Smooth muscle cell (in vitro differentiated cells): Measurements from ENCODE around the gene TLR9. TPM values are rescaled to one million over a fixed set of nuclear protein-coding genes. Genes with fewer than 3 reads are reported as not detected.

Experiments
- DNase-seq: peaks from one replicate; lab custom pipeline; 2025; ENCODE audit not compliant: unreplicated experiment; lab: John Stamatoyannopoulos, UW
- H2AFZ ChIP-seq: fragments of 200-600 bp; sonication (generic); 2 replicates; pipeline ENCODE4 v1.6.0; 2016; ENCODE audit warnings: antibody characterized with exemption, low read depth, mild to moderate bottlenecking
- H3F3A ChIP-seq: fragments of 200-600 bp; sonication (generic); 2 replicates; pipeline ENCODE4 v1.6.0; 2017; ENCODE audit warnings: antibody characterized with exemption, low read depth
- H3K27ac ChIP-seq: fragments of 200-600 bp; sonication (generic); 2 replicates; pipeline ENCODE4 v1.5.1; 2016; ENCODE audit warnings: low read depth, mild to moderate bottlenecking
- H3K27me3 ChIP-seq: fragments of 200-600 bp; sonication (generic); 2 replicates; pipeline ENCODE4 v1.6.1; 2016; ENCODE audit warnings: low read depth, mild to moderate bottlenecking
- H3K36me3 ChIP-seq: fragments of 200-600 bp; sonication (generic); 2 replicates; pipeline ENCODE4 v1.5.1; 2016; ENCODE audit warnings: low read depth
- H3K4me1 ChIP-seq: fragments of 200-600 bp; sonication (generic); 2 replicates; pipeline ENCODE4 v1.5.1; 2016; ENCODE audit warnings: low read depth
- H3K4me2 ChIP-seq: fragments of 200-600 bp; sonication (generic); 2 replicates; pipeline ENCODE4 v1.6.0; 2016; ENCODE audit warnings: mild to moderate bottlenecking
- H3K4me3 ChIP-seq: fragments of 200-600 bp; sonication (generic); 2 replicates; pipeline ENCODE4 v1.5.1; 2016; ENCODE audit warnings: mild to moderate bottlenecking
- H3K79me2 ChIP-seq: fragments of 200-600 bp; sonication (generic); 2 replicates; pipeline ENCODE4 v1.6.0; 2016; ENCODE audit warnings: low read depth, mild to moderate bottlenecking
- H3K9ac ChIP-seq: fragments of 200-600 bp; sonication (generic); 2 replicates; pipeline ENCODE4 v1.6.0; 2016; ENCODE audit warnings: low read depth
- H3K9me3 ChIP-seq: fragments of 200-600 bp; sonication (generic); replicated peaks from 2 replicates; pipeline ENCODE4 v1.5.1; 2016; ENCODE audit warnings: low read depth
- H4K20me1 ChIP-seq: fragments of 200-600 bp; sonication (generic); 2 replicates; pipeline ENCODE4 v1.6.0; 2016; ENCODE audit warnings: low read depth
- WGBS: methylation state at CpG from one replicate; pipeline ENCODE4 v1.1.7; 2016; ENCODE audit warnings: low lambda C conversion rate; 5-methylcytosine and 5-hydroxymethylcytosine counted together
- polyA plus RNA-seq: library from polyadenylated mRNA; unstranded; fragments of >200 nt; fragmentation: Nextera tagmentation; extraction: Ambion mirVana; gene quantifications from 2 replicates; pipeline ENCODE4 v1.2.1, GENCODE V29; 2016
- total RNA-seq: library from RNA; depleted of rRNA; stranded (reverse); fragments of >200 nt; gene quantifications from 2 replicates; pipeline ENCODE4 v1.2.3, GENCODE V29; 2014
- TF ChIP-seq, protein P1 (sequence below): fragments of 200-600 bp; sonication (generic); IDR thresholded peaks from 2 replicates; pipeline ENCODE4 v1.5.1; 2017; ENCODE audit warnings: borderline replicate concordance, mild to moderate bottlenecking, antibody characterized with exemption; ENCODE audit not compliant: insufficient read depth, poor library complexity, severe bottlenecking

Gene TLR9
- total and polyA plus RNA-seq, 2 experiments from 2014 or later, result 0.09 TPM; not detected in 1

DNA sequence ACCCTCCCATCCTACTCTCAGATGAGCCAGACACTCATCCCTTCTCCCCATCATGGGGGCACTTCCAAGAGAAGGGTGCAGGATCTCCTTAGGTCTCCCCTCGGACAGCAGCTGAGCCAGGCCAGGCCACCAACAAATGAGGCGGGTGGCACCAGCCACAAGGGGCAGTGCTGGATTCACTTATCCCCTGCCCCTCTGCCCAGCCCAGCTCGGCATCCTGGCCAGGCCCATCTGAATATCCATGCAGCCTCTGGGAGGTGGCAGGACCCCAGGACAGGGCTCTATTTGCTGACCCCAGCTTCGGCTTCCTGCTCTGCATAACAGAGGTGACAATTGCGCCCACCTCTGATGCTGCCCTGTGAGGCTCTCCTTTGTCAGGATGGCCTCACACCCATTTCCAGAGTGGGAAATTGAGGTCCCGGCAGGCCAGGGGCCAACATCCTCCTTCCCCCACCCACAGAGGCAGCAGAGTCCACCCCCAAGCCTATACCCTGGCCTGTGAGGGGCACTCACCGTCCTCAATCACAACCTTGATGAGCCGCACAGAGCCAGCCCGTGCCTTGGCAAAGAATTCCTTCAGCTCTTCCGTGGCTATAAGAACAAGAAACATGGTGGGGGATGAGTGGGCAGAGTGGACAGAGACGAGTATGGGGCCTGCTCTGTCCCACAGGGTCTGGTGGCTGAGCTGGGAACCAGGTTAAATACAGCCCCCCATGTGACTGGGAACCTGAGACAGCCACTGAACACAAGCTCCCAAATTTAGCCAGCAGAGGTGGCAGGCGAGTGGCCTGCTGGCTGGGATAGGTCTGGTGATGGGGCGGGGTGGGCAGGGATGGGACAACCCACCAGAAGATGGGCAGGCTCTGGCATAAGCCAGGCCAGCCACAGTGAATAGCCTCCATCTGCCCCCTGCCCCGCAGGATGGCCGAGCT, 9.3 kb upstream of the TLR9 start:
- H3K36me3 ChIP-seq, result no peaks in the 10 kb centered on the region
- H3K4me3 ChIP-seq, result no peak overlapping the region
- no peak for DNase-seq
- WGBS, result 95% methylated on average over 15 of the region's 15 CpGs
- no peaks in the 10 kb centered on the region for H3K9me3 ChIP-seq
- H3F3A ChIP-seq, result no peaks in the 10 kb centered on the region
- no peaks in the 10 kb centered on the region for H3K27me3 ChIP-seq
- peaks cover 52% of the 10 kb centered on the region for H3K79me2 ChIP-seq
- no peak overlapping the region for H3K27ac ChIP-seq
- no peak overlapping the region for H3K4me2 ChIP-seq
- peaks cover 66% of the 10 kb centered on the region for H4K20me1 ChIP-seq
- H3K9ac ChIP-seq, result no peak overlapping the region
- no peak overlapping the region for H2AFZ ChIP-seq
- H3K4me1 ChIP-seq, result peaks cover 11% of the 10 kb centered on the region
- TF ChIP-seq, protein P1, sequence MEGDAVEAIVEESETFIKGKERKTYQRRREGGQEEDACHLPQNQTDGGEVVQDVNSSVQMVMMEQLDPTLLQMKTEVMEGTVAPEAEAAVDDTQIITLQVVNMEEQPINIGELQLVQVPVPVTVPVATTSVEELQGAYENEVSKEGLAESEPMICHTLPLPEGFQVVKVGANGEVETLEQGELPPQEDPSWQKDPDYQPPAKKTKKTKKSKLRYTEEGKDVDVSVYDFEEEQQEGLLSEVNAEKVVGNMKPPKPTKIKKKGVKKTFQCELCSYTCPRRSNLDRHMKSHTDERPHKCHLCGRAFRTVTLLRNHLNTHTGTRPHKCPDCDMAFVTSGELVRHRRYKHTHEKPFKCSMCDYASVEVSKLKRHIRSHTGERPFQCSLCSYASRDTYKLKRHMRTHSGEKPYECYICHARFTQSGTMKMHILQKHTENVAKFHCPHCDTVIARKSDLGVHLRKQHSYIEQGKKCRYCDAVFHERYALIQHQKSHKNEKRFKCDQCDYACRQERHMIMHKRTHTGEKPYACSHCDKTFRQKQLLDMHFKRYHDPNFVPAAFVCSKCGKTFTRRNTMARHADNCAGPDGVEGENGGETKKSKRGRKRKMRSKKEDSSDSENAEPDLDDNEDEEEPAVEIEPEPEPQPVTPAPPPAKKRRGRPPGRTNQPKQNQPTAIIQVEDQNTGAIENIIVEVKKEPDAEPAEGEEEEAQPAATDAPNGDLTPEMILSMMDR, result no peak

DNA sequence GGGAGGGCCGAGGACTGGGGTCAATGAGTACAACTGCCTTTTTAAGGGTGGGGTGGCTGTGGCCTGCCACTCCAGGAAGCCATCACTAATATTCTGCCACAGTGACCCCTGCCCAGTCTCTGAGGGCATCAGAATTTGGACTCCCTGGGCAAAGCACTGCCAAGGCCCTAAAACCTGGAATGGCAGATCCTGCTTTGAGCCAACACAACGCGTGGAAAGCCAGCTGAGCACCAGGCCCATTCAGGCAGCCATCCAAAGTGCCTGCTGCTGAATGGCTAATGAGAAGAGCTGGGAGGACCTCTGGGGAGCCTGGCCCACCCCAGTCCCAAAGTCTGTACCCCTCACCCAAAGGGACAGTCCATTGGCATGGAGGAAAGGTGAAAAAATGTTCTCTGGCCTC, 8.5 kb upstream of the TLR9 start:
- WGBS, result 98% methylated on average over 3 of the region's 3 CpGs
- Histone ChIP-seq H3K36me3 (no peaks in the 10 kb centered on the region), H4K20me1 (peaks cover 66% of the 10 kb centered on the region), H3K79me2 (peaks cover 51% of the 10 kb centered on the region), H3K27ac (no peak overlapping the region), H3K9ac (no peak overlapping the region), H3K27me3 (no peaks in the 10 kb centered on the region), H3K4me2 (no peak overlapping the region), H2AFZ (no peak overlapping the region), H3F3A (no peaks in the 10 kb centered on the region), H3K9me3 (no peaks in the 10 kb centered on the region), H3K4me1 (peaks cover 11% of the 10 kb centered on the region), H3K4me3 (no peak overlapping the region)
- TF ChIP-seq, protein P1, result no peak
- no peak for DNase-seq

DNA sequence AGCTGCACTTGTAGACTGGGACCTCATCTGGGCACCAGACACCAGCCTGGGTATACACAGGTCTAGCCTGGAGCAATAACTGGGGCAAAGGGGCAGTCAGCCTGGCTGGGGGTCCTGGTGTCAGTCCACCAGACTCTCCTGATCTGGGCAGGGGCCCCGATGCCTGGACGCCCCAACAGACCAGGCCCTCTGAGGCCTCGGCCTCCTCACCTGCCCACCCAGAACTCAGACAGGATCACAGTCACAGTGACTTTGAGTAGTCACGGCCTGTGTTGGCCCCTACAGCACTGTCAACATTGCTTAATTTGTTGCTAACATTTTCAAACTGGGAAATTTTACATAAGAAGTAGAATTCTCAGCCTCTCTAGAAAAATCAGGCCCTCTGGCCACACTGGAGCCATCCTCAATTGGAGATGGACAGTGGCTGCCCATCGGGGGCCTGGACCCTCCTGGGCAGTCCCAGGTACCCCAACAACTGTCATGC, 7.7 kb upstream of the TLR9 start:
- Histone ChIP-seq H3K4me3 (no peak overlapping the region), H3K36me3 (no peaks in the 10 kb centered on the region), H3K9me3 (no peaks in the 10 kb centered on the region), H3K79me2 (peaks cover 43% of the 10 kb centered on the region), H3K9ac (no peak overlapping the region), H3K27ac (no peak overlapping the region), H3F3A (no peaks in the 10 kb centered on the region), H3K4me1 (peaks cover 6% of the 10 kb centered on the region), H2AFZ (no peak overlapping the region), H3K27me3 (no peaks in the 10 kb centered on the region), H4K20me1 (peaks cover 66% of the 10 kb centered on the region), H3K4me2 (no peak overlapping the region)
- DNase-seq, result no peak
- WGBS, result 98% methylated on average over 5 of the region's 5 CpGs
- TF ChIP-seq, protein P1, result no peak
